HL-60 (cell line): ENCODE measurements around the gene MYO3B.

ENCODE experiments used
- DNase-seq, 2 experiments: peaks; one replicate each; pipeline ENCODE4 v3.0.0-alpha.2; 2010 to 2020; ENCODE audit warnings: low read depth in 1 of 2, low spot score in 1 of 2
- H3K27ac ChIP-seq: fragments of 250-450 bp; sonication (Bioruptor Pico); replicated peaks from 2 replicates; pipeline ENCODE4 v1.5.1; 2020; ENCODE audit warnings: mild to moderate bottlenecking, moderate library complexity
- H3K27me3 ChIP-seq: fragments of 250-450 bp; sonication (Bioruptor Pico); 2 replicates; pipeline ENCODE4 v1.5.1; 2021; ENCODE audit warnings: mild to moderate bottlenecking, moderate library complexity; ENCODE audit not compliant: insufficient read depth, poor library complexity, severe bottlenecking
- H3K4me3 ChIP-seq: replicated peaks from 2 replicates; pipeline ENCODE4 v1.5.1; 2011; ENCODE audit warnings: mild to moderate bottlenecking, control low read depth, low read length; ENCODE audit not compliant: insufficient read depth
- GABPA ChIP-seq: IDR thresholded peaks from 2 replicates; pipeline ENCODE4 v1.6.1; 2012; ENCODE audit warnings: low read depth
- POLR2AphosphoS5 ChIP-seq: IDR thresholded peaks from 2 replicates; pipeline ENCODE4 v1.6.1; 2012; ENCODE audit warnings: low read depth
- SPI1 ChIP-seq: IDR thresholded peaks from 2 replicates; pipeline ENCODE4 v1.6.1; 2012; ENCODE audit warnings: low read depth, mild to moderate bottlenecking, borderline replicate concordance
- TF ChIP-seq, protein P1 (sequence below): IDR thresholded peaks from 2 replicates; pipeline ENCODE4 v1.6.1; 2012; ENCODE audit warnings: low read depth; ENCODE audit not compliant: insufficient replicate concordance
- TF ChIP-seq, protein P2 (sequence below): IDR thresholded peaks from one replicate; pipeline ENCODE4 v1.5.1; 2011; ENCODE audit warnings: low read length, control low read depth, inconsistent platforms; ENCODE audit not compliant: insufficient read depth

The MYO3B gene

DNA sequence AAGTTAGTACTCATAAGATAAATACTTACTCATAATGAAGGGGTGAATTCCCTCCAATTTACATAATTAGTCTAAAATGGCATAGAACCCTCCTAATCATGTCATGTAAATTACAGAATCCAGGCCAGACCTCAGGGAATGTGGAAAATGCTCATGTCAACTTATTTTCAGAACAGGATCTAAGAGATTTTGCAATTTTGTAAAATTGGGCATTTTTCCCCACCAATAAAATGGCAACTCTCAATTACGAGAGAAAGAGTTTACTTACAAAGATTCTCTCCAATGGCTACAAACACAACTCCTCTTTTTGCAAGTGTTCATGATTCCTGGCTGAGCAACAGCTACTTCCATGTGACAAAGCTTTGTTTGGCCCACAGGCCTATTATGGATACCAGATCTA lies 503.4 kb downstream of the MYO3B start:
- Histone ChIP-seq H3K4me3 (no peak overlapping the region), H3K27ac (no peak overlapping the region), H3K27me3 (no peaks in the 10 kb centered on the region)
- no peak for DNase-seq
- TF ChIP-seq SPI1 (no peak), GABPA (no peak), POLR2AphosphoS5 (no peak)
- TF ChIP-seq, protein P1, sequence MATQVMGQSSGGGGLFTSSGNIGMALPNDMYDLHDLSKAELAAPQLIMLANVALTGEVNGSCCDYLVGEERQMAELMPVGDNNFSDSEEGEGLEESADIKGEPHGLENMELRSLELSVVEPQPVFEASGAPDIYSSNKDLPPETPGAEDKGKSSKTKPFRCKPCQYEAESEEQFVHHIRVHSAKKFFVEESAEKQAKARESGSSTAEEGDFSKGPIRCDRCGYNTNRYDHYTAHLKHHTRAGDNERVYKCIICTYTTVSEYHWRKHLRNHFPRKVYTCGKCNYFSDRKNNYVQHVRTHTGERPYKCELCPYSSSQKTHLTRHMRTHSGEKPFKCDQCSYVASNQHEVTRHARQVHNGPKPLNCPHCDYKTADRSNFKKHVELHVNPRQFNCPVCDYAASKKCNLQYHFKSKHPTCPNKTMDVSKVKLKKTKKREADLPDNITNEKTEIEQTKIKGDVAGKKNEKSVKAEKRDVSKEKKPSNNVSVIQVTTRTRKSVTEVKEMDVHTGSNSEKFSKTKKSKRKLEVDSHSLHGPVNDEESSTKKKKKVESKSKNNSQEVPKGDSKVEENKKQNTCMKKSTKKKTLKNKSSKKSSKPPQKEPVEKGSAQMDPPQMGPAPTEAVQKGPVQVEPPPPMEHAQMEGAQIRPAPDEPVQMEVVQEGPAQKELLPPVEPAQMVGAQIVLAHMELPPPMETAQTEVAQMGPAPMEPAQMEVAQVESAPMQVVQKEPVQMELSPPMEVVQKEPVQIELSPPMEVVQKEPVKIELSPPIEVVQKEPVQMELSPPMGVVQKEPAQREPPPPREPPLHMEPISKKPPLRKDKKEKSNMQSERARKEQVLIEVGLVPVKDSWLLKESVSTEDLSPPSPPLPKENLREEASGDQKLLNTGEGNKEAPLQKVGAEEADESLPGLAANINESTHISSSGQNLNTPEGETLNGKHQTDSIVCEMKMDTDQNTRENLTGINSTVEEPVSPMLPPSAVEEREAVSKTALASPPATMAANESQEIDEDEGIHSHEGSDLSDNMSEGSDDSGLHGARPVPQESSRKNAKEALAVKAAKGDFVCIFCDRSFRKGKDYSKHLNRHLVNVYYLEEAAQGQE: no peak
- TF ChIP-seq, protein P2, sequence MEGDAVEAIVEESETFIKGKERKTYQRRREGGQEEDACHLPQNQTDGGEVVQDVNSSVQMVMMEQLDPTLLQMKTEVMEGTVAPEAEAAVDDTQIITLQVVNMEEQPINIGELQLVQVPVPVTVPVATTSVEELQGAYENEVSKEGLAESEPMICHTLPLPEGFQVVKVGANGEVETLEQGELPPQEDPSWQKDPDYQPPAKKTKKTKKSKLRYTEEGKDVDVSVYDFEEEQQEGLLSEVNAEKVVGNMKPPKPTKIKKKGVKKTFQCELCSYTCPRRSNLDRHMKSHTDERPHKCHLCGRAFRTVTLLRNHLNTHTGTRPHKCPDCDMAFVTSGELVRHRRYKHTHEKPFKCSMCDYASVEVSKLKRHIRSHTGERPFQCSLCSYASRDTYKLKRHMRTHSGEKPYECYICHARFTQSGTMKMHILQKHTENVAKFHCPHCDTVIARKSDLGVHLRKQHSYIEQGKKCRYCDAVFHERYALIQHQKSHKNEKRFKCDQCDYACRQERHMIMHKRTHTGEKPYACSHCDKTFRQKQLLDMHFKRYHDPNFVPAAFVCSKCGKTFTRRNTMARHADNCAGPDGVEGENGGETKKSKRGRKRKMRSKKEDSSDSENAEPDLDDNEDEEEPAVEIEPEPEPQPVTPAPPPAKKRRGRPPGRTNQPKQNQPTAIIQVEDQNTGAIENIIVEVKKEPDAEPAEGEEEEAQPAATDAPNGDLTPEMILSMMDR: no peak

GRCh38 chr2:170685591-170685990 lies 507.6 kb downstream of the MYO3B start:
- Histone ChIP-seq H3K4me3 (no peak overlapping the region), H3K27ac (no peak overlapping the region), H3K27me3 (no peaks in the 10 kb centered on the region)
- DNase-seq: no peak
- TF ChIP-seq GABPA (no peak), POLR2AphosphoS5 (no peak), SPI1 (no peak)
- TF ChIP-seq, protein P1: no peak
- TF ChIP-seq, protein P2: no peak

- Histone ChIP-seq H3K27ac (no peak overlapping the region), H3K4me3 (no peak overlapping the region), H3K27me3 (no peaks in the 10 kb centered on the region)
- TF ChIP-seq SPI1 (no peak), POLR2AphosphoS5 (no peak), GABPA (no peak)
- TF ChIP-seq, protein P1: no peak
- TF ChIP-seq, protein P2: no peak
- DNase-seq: no peak
These were observed 511.5 kb downstream of the MYO3B start for GRCh38 chr2:170689481-170689880.
